Measurements from ENCODE around the gene GMPR2.

- TF ChIP-seq EZH2 (IDR thresholded peaks at IDR 0.05; ENCODE audit: borderline replicate concordance, low read depth, low read length, poor library complexity, severe bottlenecking) (no peak), CTCF (conservative IDR thresholded peaks at IDR 0.05; ENCODE audit: low read depth, low read length) (no peak)
Observed at GRCh38 chr14:24252289-24253124, 19.8 kb downstream of the GMPR2 start.
